RWPE1 (cell line): ENCODE measurements around the gene SNN.
A peak's percentile ranks its signal among the peaks of the same experiment; 100 is the strongest.

Experiments used
- CTCF ChIA-PET: fragments of 350-600 bp; sonication (Branson Sonifier 250); formaldehyde crosslinking; extraction: SDS; loops from one replicate; lab custom pipeline; 2021; lab: Yijun Ruan, JAX
- POLR2A ChIA-PET: fragments of 400-600 bp; formaldehyde crosslinking; extraction: SDS; loops from one replicate; lab custom pipeline; 2020; ENCODE audit warnings: antibody characterized with exemption; ENCODE audit not compliant: low non-redundant PET; lab: Yijun Ruan, JAX
- DNase-seq: peaks from one replicate; pipeline ENCODE4 v3.0.0; 2012; ENCODE audit warnings: low spot score
- H3K27ac ChIP-seq: fragments of 450-650 bp; 2 replicates; pipeline ENCODE4 v1.5.1; 2017
- TF ChIP-seq, protein P1 (sequence below): fragments of 450-650 bp; conservative IDR thresholded peaks from 2 replicates; pipeline ENCODE4 v1.5.1; 2017; ENCODE audit warnings: low read depth, mild to moderate bottlenecking

The SNN gene

DNA sequence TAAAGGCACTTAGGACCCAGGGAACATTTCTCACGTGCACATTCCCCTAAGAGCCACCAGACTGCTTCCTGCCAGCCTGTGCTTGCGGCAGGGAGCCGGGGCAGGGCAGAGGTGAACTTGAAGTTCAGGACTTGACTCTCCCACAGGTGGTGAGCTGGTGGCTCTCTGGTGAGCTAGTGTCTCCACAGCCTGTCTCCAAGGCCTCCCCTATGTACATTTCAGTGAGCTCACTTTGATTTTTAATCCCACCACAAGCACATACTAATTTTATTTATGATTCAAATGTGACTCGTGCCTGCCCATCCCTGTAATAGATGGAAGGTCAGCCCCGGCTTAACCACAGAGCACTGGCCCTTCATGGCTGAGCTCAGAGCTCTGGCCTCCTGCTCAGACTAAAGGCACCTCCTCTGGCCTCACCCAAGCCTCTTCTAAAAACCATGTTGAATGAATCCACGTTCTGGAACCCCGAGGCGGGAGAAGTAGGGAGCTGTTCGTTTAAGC, 9.2 kb downstream of the SNN start:
- POLR2A ChIA-PET, result interaction anchor here (0.6 kb wide), 1 partner anchor 234 kb away, joined by 5 read pairs; no protein-coding TSS in a partner anchor
- no peak for DNase-seq
- TF ChIP-seq, protein P1, sequence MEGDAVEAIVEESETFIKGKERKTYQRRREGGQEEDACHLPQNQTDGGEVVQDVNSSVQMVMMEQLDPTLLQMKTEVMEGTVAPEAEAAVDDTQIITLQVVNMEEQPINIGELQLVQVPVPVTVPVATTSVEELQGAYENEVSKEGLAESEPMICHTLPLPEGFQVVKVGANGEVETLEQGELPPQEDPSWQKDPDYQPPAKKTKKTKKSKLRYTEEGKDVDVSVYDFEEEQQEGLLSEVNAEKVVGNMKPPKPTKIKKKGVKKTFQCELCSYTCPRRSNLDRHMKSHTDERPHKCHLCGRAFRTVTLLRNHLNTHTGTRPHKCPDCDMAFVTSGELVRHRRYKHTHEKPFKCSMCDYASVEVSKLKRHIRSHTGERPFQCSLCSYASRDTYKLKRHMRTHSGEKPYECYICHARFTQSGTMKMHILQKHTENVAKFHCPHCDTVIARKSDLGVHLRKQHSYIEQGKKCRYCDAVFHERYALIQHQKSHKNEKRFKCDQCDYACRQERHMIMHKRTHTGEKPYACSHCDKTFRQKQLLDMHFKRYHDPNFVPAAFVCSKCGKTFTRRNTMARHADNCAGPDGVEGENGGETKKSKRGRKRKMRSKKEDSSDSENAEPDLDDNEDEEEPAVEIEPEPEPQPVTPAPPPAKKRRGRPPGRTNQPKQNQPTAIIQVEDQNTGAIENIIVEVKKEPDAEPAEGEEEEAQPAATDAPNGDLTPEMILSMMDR, result no peak
- peak overlapping the region; percentile 82 for H3K27ac ChIP-seq
- CTCF ChIA-PET, result interaction anchor here (0.9 to 1.4 kb wide), 4 partner anchors 11 to 282 kb away, joined by 3 to 5 read pairs (median 3); no protein-coding TSS in a partner anchor

DNA sequence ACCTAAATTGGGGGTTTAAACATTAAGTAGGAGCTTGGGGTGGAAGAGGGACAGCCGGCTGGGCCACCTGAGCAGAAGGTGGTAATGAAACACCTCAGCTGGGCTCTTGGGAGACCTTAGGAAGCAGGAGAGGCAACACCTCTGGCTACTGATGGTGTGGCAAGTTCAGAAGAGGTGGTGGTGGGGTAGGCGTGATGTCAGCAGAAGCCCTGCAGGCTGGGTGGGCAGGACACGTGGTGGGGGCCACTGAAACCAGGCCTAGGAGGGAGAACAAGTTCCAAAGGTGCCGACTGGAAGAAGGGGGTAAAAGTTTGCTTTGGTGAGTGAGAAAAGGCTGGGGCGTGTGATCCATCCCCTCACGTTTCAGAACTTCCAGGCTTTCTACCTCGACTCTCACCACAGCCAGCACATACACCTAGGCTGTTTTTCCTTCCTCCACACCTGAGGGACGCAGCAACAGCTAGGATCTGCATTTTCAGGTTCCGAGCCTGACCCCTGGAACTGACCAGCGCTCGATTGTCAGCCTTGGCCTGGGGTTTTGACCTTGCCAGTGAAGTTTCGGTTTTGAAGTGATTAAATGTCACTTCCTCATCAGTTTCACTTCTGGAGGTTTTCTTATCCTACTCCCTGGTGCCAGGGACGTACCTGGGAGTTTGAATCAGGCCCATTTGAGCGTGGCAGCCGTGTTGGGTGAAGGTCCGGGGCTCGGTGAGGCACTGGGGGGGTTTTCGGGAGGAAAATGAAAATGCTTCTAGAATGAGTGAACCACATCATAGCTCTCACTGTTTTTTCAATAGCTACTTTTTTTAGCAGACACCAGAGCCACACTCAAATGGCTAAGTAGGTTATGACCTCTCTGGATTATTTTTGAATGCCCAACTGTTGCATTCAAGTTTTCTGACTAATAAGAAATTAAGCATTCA, 10.0 kb downstream of the SNN start:
- ChIA-PET POLR2A (interaction anchor here (0.6 kb wide), 1 partner anchor 38 kb away, joined by 3 read pairs; no protein-coding TSS in a partner anchor), CTCF (interaction anchor here (0.7 to 1.4 kb wide), 4 partner anchors 10 to 282 kb away, joined by 3 to 5 read pairs (median 3); no protein-coding TSS in a partner anchor)
- no peak for DNase-seq
- peak overlapping the region; percentile 82 for H3K27ac ChIP-seq
- TF ChIP-seq, protein P1, result no peak

DNA sequence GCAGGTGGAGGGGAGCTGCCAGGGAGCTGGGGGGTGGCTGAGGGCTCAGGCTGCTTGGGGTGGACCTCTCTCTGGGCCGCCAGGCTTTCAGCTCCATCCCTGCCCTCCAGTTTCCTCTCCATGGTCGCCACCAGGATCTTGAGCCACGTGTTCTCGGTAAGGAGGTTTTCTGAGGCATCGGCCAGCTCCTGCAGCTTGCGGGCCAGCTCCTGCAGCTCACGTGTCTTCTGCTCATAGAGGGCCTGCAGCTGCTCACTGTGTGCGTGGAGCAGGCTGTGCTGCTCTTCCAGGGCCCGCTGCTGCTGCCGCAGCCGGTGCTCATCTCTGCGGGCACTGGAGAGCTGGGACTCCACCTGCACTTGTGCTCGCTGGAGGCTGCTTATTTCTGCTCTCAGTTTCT, 11.0 kb downstream of the SNN start:
- DNase-seq, result no peak
- POLR2A ChIA-PET, result interaction anchor here (0.6 kb wide), 1 partner anchor 39 kb away, joined by 3 read pairs; no protein-coding TSS in a partner anchor
- H3K27ac ChIP-seq, result peak overlapping the region; percentile 56
- TF ChIP-seq, protein P1, result no peak
- CTCF ChIA-PET, result interaction anchor here (0.6 kb wide), 1 partner anchor 715 kb away, joined by 4 read pairs; no protein-coding TSS in a partner anchor

DNA sequence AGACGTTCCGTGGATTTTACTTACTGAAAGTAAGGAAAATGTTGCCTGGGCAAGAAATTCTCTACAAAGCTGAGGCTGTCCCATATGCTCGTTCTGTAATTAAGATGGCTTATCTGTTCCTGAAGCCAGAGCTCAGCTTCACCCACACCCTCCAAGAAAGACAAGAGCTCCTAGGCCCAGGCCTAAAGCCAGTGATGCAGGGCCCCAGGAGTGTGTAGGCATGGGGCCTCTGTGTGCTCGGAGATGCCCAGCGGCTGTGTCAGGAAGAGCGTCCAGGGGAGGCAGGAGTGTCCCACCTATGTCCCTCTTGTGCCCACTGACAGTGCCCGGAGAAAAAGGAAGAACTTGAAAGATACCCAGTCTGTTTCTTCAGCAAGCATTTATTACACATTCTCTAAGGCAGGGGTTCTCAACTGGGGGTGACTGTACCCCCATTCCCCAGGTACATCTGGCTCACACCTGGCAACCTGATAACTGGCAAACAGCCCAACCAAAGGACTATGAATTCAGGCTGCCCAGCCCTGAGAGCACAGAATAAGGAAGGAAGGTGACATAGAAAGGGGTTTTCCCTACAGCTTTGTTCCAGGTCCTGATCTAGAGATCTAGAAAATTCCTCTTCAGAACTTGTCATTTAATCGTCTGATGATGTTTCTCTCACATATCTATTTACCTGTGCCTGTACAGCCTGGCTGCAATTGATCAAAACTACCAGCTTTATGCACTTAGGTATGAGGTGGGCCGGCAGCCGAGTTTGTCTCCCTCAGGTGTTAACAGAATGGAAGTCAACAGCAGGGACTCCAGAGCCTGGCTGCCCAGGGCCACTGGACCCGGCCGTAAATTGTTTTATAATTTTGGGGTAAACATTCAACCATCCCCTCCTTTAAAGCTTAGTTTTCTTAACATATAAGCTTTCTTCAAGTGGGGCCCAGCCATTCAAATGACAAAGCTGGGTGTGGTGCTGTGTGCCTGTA, 12.0 kb downstream of the SNN start:
- no peak for DNase-seq
- H3K27ac ChIP-seq, result peak overlapping the region; percentile 56
- TF ChIP-seq, protein P1, result no peak
- ChIA-PET POLR2A (no interaction called here), CTCF (interaction anchor here (0.6 kb wide), 2 partner anchors 299 to 716 kb away, joined by 3 to 4 read pairs; no protein-coding TSS in a partner anchor)

DNA sequence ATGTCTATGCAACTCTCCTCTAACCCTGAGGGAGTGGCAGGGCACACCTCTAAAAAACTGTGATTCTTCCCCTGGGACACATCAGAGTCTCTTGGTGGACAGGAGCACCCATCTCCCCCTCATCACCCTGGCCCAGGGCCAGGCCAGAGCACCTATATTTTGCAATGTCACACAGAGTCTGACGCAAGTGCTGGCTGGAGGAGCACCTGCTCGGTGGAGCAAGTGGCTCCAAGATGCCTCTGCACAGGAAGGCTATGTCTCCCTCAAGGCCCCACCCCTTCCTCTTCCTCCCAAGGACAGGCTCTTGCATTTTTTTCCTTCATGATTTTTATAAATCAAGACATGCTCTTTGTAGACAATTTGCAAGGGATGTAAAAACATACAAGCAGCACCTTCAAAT, 13.3 kb downstream of the SNN start:
- DNase-seq, result no peak

More for the DNA sequence above, 13.3 kb downstream of the SNN start:
- ChIA-PET POLR2A (no interaction called here), CTCF (no interaction called here)
- peak overlapping the region; percentile 56 for H3K27ac ChIP-seq
- TF ChIP-seq, protein P1, result no peak
